K562 (cell line): ENCODE data around the gene FRMPD1. TPM values are rescaled to one million over a fixed set of nuclear protein-coding genes. Genes with fewer than 3 reads are reported as not detected.
A peak's percentile ranks its signal among the peaks of the same experiment; 100 is the strongest.

Experiments used
- ATAC-seq: fragments of 200-7000 bp; cut with Tn5 transposase; 3 replicates; pipeline ENCODE4 v1.9.1; 2020; ENCODE audit warnings: moderate library complexity
- BruUV-seq: library from RNA; stranded (reverse); fragments of 400-500 nt; replicated peaks from 2 replicates; lab custom pipeline; 2021; lab: Mats Ljungman, UMichigan
- CTCF ChIA-PET: fragments of 300-600 bp; formaldehyde crosslinking; extraction: SDS; loops from one replicate; lab custom pipeline; 2021; ENCODE audit warnings: low intra/inter-chr PET ratio; lab: Yijun Ruan, JAX
- POLR2A ChIA-PET: fragments of 300-600, 350-650 bp; sonication (Branson Sonifier 250); formaldehyde crosslinking; extraction: SDS; loops from one replicate; lab custom pipeline; 2021; ENCODE audit warnings: antibody characterized with exemption, inconsistent platforms; lab: Yijun Ruan, JAX
- DNase-seq, 4 experiments: peaks; one replicate each; pipeline versions ENCODE4 v3.0.0 to v3.0.0-alpha.2; 2011 to 2018; ENCODE audit warnings: low spot score in 3 of 4, mixed read lengths in 3 of 4; ENCODE audit errors: extremely low read depth in 1 of 4
- FAIRE-seq: peaks from 2 replicates; lab custom pipeline; 2011; peaks lifted over from hg19 to GRCh38; lab: Jason Lieb, UNC
- H2AFZ ChIP-seq: 2 replicates; pipeline ENCODE4 v1.6.0; 2011; ENCODE audit warnings: low read depth, low read length, control low read depth, inconsistent platforms
- H3K27ac ChIP-seq: fragments of 200-600 bp; 3 replicates; pipeline ENCODE4 v1.8.0; 2011; ENCODE audit warnings: low read depth, mild to moderate bottlenecking, control low read depth, inconsistent platforms, low read length, moderate library complexity, mixed read lengths; ENCODE audit errors: extremely low read depth
- H3K27me3 ChIP-seq, 2 experiments: fragments of 300-600 bp in 1 of 2; 2 replicates in 1 of 2; 3 replicates in 1 of 2; pipeline versions ENCODE4 v1.6.0 to v1.8.0; 2011; ENCODE audit warnings: inconsistent platforms in 2 of 2, low read length in 2 of 2, mild to moderate bottlenecking in 1 of 2, mixed read lengths in 1 of 2, moderate library complexity in 1 of 2; ENCODE audit not compliant: control insufficient read depth in 2 of 2, insufficient read depth in 2 of 2
- H3K36me3 ChIP-seq: fragments of 300-600 bp; 3 replicates; pipeline ENCODE4 v1.8.0; 2011; ENCODE audit warnings: mild to moderate bottlenecking, low read length, inconsistent platforms; ENCODE audit not compliant: control insufficient read depth, insufficient read depth
- H3K4me1 ChIP-seq, 2 experiments: fragments of 200-600 bp in 1 of 2; replicated peaks in 1 of 2; 2 replicates in 1 of 2; 3 replicates in 1 of 2; pipeline versions ENCODE4 v1.5.1 to v1.8.0; 2011; ENCODE audit warnings: inconsistent platforms in 2 of 2, low read length in 2 of 2, mild to moderate bottlenecking in 1 of 2, mixed read lengths in 1 of 2, moderate library complexity in 1 of 2; ENCODE audit not compliant: control insufficient read depth in 2 of 2, insufficient read depth in 2 of 2
- H3K4me2 ChIP-seq: 2 replicates; pipeline ENCODE4 v1.6.1; 2011; ENCODE audit warnings: low read length, control low read depth, inconsistent platforms, mixed read lengths; ENCODE audit not compliant: insufficient read depth
- H3K4me3 ChIP-seq: fragments of 200-600 bp; sonication (generic), shearing (Covaris generic); 2 replicates; pipeline ENCODE4 v1.5.1; 2016; ENCODE audit warnings: control low read depth, inconsistent platforms
- H3K79me2 ChIP-seq: fragments of 200-600 bp; 3 replicates; pipeline ENCODE4 v1.8.0; 2011; ENCODE audit warnings: low read length, inconsistent platforms; ENCODE audit not compliant: control insufficient read depth, insufficient read depth
- H3K9ac ChIP-seq, 2 experiments: 2 replicates each; pipeline versions ENCODE4 v1.6.0 to v1.6.1; 2011; ENCODE audit warnings: low read depth in 2 of 2, low read length in 2 of 2, control low read depth in 1 of 2, inconsistent platforms in 1 of 2, mild to moderate bottlenecking in 1 of 2, mixed read lengths in 1 of 2; ENCODE audit not compliant: insufficient read depth in 1 of 2
- H3K9me1 ChIP-seq: one replicate; pipeline ENCODE4 v1.6.0; 2011; ENCODE audit warnings: inconsistent platforms, mild to moderate bottlenecking, low read length, moderate library complexity; ENCODE audit not compliant: control insufficient read depth, insufficient read depth
- H3K9me3 ChIP-seq: replicated peaks from 2 replicates; pipeline ENCODE4 v1.5.1; 2011; ENCODE audit warnings: low read depth, low read length, inconsistent platforms; ENCODE audit not compliant: control insufficient read depth, insufficient read depth
- H4K20me1 ChIP-seq: replicated peaks from 2 replicates; pipeline ENCODE4 v1.6.1; 2011; ENCODE audit warnings: low read length, inconsistent platforms, mixed read lengths; ENCODE audit not compliant: control insufficient read depth, insufficient read depth
- CGGBP1 ChIP-seq: fragments of 250-450 bp; sonication (Bioruptor Pico); IDR thresholded peaks from 2 replicates; pipeline ENCODE4 v1.9.0; 2021; ENCODE audit warnings: mild to moderate bottlenecking
- GATAD2A ChIP-seq: fragments of 450-650 bp; IDR thresholded peaks from 2 replicates; pipeline ENCODE4 v1.6.1; 2017
- KAT7 ChIP-seq: sonication (generic); formaldehyde crosslinking; IDR thresholded peaks from 2 replicates; pipeline ENCODE4 v1.8.0; 2022; ENCODE audit warnings: missing genetic modification reagents, mild to moderate bottlenecking, borderline replicate concordance
- KLF16 ChIP-seq: IDR thresholded peaks from 2 replicates; pipeline ENCODE4 v1.6.1; 2016; ENCODE audit warnings: antibody characterized with exemption
- MEF2A ChIP-seq: IDR thresholded peaks from 2 replicates; pipeline ENCODE4 v1.6.1; 2011; ENCODE audit warnings: low read depth, mild to moderate bottlenecking, low read length, moderate library complexity; ENCODE audit not compliant: control insufficient read depth
- NFYB ChIP-seq: IDR thresholded peaks from 2 replicates; pipeline ENCODE4 v1.6.1; 2011; ENCODE audit warnings: mild to moderate bottlenecking, moderate library complexity; ENCODE audit not compliant: insufficient read length; ENCODE audit errors: extremely low read depth
- NR2F6 ChIP-seq: fragments of 450-650 bp; formaldehyde crosslinking; IDR thresholded peaks from 2 replicates; pipeline ENCODE4 v1.4.0; 2020; ENCODE audit warnings: mild to moderate bottlenecking
- NR3C1 ChIP-seq: sonication (generic); formaldehyde crosslinking; IDR thresholded peaks from 2 replicates; pipeline ENCODE4 v1.8.1; 2022; ENCODE audit warnings: missing genetic modification reagents
- PCBP2 ChIP-seq: fragments of 200-400 bp; formaldehyde crosslinking; IDR thresholded peaks from 2 replicates; pipeline ENCODE4 v1.6.1; 2018; ENCODE audit warnings: low read length, low read depth, mild to moderate bottlenecking, moderate library complexity; ENCODE audit not compliant: poor library complexity, severe bottlenecking
- SIN3B ChIP-seq: fragments of 450-650 bp; IDR thresholded peaks from 2 replicates; pipeline ENCODE4 v1.6.1; 2017; ENCODE audit warnings: low read depth, mild to moderate bottlenecking, moderate library complexity
- SMARCB1 ChIP-seq: IDR thresholded peaks from 2 replicates; pipeline ENCODE4 v1.6.1; 2011; ENCODE audit warnings: improper control_type of control experiment, low read depth; ENCODE audit not compliant: insufficient read length
- SREBF1 ChIP-seq: fragments of 150-350 bp; IDR thresholded peaks from 2 replicates; pipeline ENCODE4 v1.6.1; 2014; ENCODE audit warnings: antibody characterized with exemption, low read depth, low read length, borderline replicate concordance
- STAG1 ChIP-seq: sonication (generic); formaldehyde crosslinking; IDR thresholded peaks from 2 replicates; pipeline ENCODE4 v1.5.0; 2020; ENCODE audit warnings: missing genetic modification reagents, borderline replicate concordance
- XRCC3 ChIP-seq: fragments of 450-650 bp; IDR thresholded peaks from 2 replicates; pipeline ENCODE4 v1.6.1; 2017; ENCODE audit warnings: mild to moderate bottlenecking, moderate library complexity
- ZFP30 ChIP-seq: fragments of 250-450 bp; sonication (Bioruptor Pico); IDR thresholded peaks from 2 replicates; pipeline ENCODE4 v1.8.0; 2022; ENCODE audit warnings: moderate library complexity, mild to moderate bottlenecking, inconsistent platforms, borderline replicate concordance
- ZNF121 ChIP-seq: sonication (generic); formaldehyde crosslinking; conservative IDR thresholded peaks from 2 replicates; pipeline ENCODE4 v1.8.0; 2022; ENCODE audit warnings: missing genetic modification reagents
- ZNF445 ChIP-seq: fragments of 250-450 bp; sonication (Bioruptor Pico); IDR thresholded peaks from 2 replicates; pipeline ENCODE4 v1.4.0; 2020; ENCODE audit warnings: low read depth, mild to moderate bottlenecking, moderate library complexity
- WGBS: fragments of 100-300 bp; shearing (Covaris generic); methylation state at CpG from one replicate; pipeline ENCODE4 v1.1.6; 2016; ENCODE audit warnings: low coverage, mixed read lengths; ENCODE audit not compliant: insufficient coverage; ENCODE audit errors: missing lambda C conversion rate; 5-methylcytosine and 5-hydroxymethylcytosine counted together
- in situ Hi-C: fragments of 300-500 bp; cut with MboI; formaldehyde crosslinking; loops from 4 replicates; pipeline ENCODE4 v1.15.0; 2018; ENCODE audit warnings: inconsistent platforms, mixed read lengths
- intact Hi-C: fragments of 100-400 bp; cut with micrococcal nuclease; formaldehyde crosslinking; loops from 2 replicates; pipeline ENCODE4 v1.14.2; 2022
- polyA plus RNA-seq, 8 experiments: library from polyadenylated mRNA; depleted of rRNA in 4 of 8; stranded (reverse) in 5 of 8; unstranded in 3 of 8; fragments of >200 nt; fragmentation: Nextera tagmentation in 2 of 8; fragmentation: Illumina TruSeq in 1 of 8; extraction: Ambion mirVana in 2 of 8; extraction: Trizol in 1 of 8; gene quantifications; 2 replicates each; pipeline versions ENCODE4 v1.2.1 to v1.2.3, GENCODE V29; 2011 to 2014; ENCODE audit warnings: inconsistent platforms in 1 of 8, missing spikeins in 1 of 8
- total RNA-seq, 7 experiments: library from RNA; depleted of rRNA in 6 of 7; stranded (reverse); fragments of >200 nt in 6 of 7; fragmentation: Illumina TruSeq in 2 of 7; extraction: Trizol in 2 of 7; gene quantifications; 2 replicates each; pipeline versions ENCODE4 v1.2.1 to v1.2.3, GENCODE V29; 2011 to 2021; ENCODE audit warnings: low replicate concordance in 1 of 7
- TF ChIP-seq, protein P1 (sequence below), 2 experiments: fragments of 450-650 bp; IDR thresholded peaks; 2 replicates each; pipeline ENCODE4 v1.6.1; 2016
- TF ChIP-seq, protein P2 (sequence below): IDR thresholded peaks from 2 replicates; pipeline ENCODE4 v1.6.1; 2014; ENCODE audit warnings: antibody characterized with exemption

FRMPD1 gene
- total and polyA plus RNA-seq, 9 of the 15 experiments (the other 6 are each of a cell fraction or from before 2014, with no cell fraction given): not detected

DNA sequence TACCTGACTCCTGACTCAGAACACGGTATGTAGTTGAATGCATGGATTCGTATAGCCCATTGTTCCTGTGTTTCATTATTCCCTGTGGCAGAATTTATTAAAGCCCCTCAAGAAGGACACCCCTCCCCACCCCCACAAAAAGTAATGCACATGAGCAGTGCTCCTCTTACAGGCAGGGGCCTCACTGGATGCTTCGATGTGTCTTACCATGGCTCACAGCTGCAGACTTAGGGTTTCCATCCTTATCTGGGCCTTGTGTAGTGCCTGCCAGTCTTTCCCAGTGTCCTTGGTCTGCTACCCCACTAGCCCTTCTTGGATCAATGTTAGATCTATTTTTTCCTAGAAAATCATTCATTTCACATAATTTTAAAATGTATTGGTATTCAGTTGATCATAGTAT lies 119.2 kb downstream of the FRMPD1 start:
- CTCF ChIA-PET: interaction anchor here (0.6 kb wide), 1 partner anchor 356 kb away, joined by 6 read pairs; no protein-coding TSS in a partner anchor

More for the DNA sequence above, 119.2 kb downstream of the FRMPD1 start:
- Histone ChIP-seq H3K79me2 (no peaks in the 10 kb centered on the region; the same call in 2 of the 3 replicates), H3K4me3 (no peak overlapping the region), H3K4me1 (peaks cover 17 to 21% of the 10 kb centered on the region in 2 experiments; a peak in 4 of 5 replicates), H2AFZ (no peak overlapping the region), H3K9ac (peak overlapping the region; percentile 5 to 8; a peak in 2 of 4 replicates), H3K9me3 (no peaks in the 10 kb centered on the region), H3K4me2 (no peak overlapping the region), H3K27me3 (no peaks in the 10 kb centered on the region), H3K9me1 (no peaks in the 10 kb centered on the region), H4K20me1 (no peaks in the 10 kb centered on the region), H3K36me3 (peaks cover 45% of the 10 kb centered on the region), H3K27ac (peak overlapping the region; percentile 26)
- ATAC-seq (peak; percentile 66), DNase-seq (peak in 2 of 4 experiments; percentile 44 to 51), FAIRE-seq (no peak)
- BruUV-seq: no TSS peak
- intact Hi-C loops (no loop called here), in situ Hi-C loops (no loop called here)
- POLR2A ChIA-PET: interaction anchor here (0.6 to 6.0 kb wide), 9 partner anchors 9 to 32 kb away, joined by 3 to 32 read pairs (median 3); partner anchors contain the start of gene EXOSC3
- WGBS: 55% methylated on average over 3 of the region's 3 CpGs
- TF ChIP-seq STAG1 (CRISPR knock-in tag) (no peak), XRCC3 (no peak), PCBP2 (no peak), ZFP30 (CRISPR knock-in tag) (no peak), MEF2A (no peak), KLF16 (no peak), KAT7 (CRISPR knock-in tag) (no peak), GATAD2A (no peak), SIN3B (no peak), SREBF1 (no peak), SMARCB1 (no peak), ZNF445 (no peak), CGGBP1 (CRISPR knock-in tag) (no peak), ZNF121 (CRISPR knock-in tag) (no peak), NFYB (no peak), NR2F6 (CRISPR knock-in tag) (no peak), NR3C1 (CRISPR knock-in tag) (no peak)
- TF ChIP-seq, protein P1, sequence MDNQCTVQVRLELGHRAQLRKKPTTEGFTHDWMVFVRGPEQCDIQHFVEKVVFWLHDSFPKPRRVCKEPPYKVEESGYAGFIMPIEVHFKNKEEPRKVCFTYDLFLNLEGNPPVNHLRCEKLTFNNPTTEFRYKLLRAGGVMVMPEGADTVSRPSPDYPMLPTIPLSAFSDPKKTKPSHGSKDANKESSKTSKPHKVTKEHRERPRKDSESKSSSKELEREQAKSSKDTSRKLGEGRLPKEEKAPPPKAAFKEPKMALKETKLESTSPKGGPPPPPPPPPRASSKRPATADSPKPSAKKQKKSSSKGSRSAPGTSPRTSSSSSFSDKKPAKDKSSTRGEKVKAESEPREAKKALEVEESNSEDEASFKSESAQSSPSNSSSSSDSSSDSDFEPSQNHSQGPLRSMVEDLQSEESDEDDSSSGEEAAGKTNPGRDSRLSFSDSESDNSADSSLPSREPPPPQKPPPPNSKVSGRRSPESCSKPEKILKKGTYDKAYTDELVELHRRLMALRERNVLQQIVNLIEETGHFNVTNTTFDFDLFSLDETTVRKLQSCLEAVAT (IDR thresholded peaks at IDR 0.05): no peak
- TF ChIP-seq, protein P2, sequence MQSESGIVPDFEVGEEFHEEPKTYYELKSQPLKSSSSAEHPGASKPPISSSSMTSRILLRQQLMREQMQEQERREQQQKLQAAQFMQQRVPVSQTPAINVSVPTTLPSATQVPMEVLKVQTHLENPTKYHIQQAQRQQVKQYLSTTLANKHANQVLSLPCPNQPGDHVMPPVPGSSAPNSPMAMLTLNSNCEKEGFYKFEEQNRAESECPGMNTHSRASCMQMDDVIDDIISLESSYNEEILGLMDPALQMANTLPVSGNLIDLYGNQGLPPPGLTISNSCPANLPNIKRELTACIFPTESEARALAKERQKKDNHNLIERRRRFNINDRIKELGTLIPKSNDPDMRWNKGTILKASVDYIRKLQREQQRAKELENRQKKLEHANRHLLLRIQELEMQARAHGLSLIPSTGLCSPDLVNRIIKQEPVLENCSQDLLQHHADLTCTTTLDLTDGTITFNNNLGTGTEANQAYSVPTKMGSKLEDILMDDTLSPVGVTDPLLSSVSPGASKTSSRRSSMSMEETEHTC: no peak
